ENCODE measurements around the gene FGFRL1. TPM values are rescaled to one million over a fixed set of nuclear protein-coding genes. Genes with fewer than 3 reads are reported as not detected.

Gene FGFRL1
- total and polyA plus RNA-seq, 2 of the 13 experiments (the other 11 are each of a cell fraction or from before 2014, with no cell fraction given) = 19.1 to 30.6 TPM

DNA sequence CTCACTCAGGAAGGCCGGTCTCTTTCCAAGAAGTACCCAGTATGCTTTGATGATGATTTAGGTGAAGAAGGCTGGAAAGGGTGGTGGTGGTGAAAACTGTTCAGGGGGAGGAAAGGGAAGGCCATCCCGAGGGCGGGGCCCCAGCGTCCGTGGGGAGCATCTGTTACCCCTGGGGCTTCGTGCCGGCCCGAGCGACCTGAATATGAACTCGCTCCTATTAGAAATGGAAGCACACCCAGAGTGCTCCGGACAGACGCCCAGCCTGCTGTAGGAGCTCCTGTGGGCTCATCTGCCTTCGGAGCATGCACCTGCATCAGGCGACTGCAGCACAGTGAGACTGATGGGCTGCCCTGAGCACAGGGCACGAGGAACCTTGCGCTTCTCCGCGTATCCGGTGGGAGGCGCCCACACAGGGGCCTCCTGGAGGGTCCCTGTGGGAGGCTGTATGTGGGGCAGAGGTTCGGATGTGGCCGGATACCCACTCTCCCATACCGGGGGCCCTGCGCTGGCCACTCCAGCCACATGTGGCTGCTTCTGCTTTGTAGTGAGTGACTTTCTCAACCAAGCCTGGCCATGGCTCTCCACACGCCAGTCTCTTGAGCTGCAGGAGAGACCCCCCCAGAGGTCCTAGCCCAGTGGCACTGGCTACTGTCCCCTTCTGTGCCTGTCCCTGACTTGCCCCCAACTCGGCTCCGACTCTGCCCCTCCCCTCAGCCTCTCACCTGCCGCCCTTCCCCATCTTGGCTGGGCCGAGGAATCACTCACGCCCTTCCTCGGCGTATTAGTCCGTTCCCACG, 36.7 kb downstream of the FGFRL1 start:
- Histone ChIP-seq H3K4me1 (ENCODE audit: insufficient read depth, low read length) (peaks cover 23% of the 10 kb centered on the region), H2AFZ (ENCODE audit: low read length) (no peak overlapping the region), H3K27ac (ENCODE audit: extremely low read length, insufficient read depth, low read length) (no peak overlapping the region), H3K4me3 (replicated peaks in 1 of 3; ENCODE audit: insufficient read depth in 1 of 3, low read depth in 2 of 3, low read length in 3 of 3) (no peak overlapping the region), H3K36me3 (replicated peaks in 1 of 2; ENCODE audit: control insufficient read depth in 1 of 2, insufficient read depth in 2 of 2, low read length in 2 of 2) (no peaks in the 10 kb centered on the region), H3K9ac (ENCODE audit: insufficient read depth, low read depth, low read length) (no peak overlapping the region), H4K20me1 (ENCODE audit: insufficient read depth, low read length) (peaks cover 27% of the 10 kb centered on the region; the same call in 1 of the 2 replicates), H3K4me2 (ENCODE audit: low read depth, low read length) (no peak overlapping the region), H3K9me3 (ENCODE audit: low read length) (no peaks in the 10 kb centered on the region), H3K27me3 (ENCODE audit: control insufficient read depth in 1 of 2, insufficient read depth in 2 of 2, low read length in 2 of 2) (peaks cover 32 to 85% of the 10 kb centered on the region in 2 experiments), H3K79me2 (ENCODE audit: insufficient read depth, low read length) (no peaks in the 10 kb centered on the region)
- DNase-seq (ENCODE audit: low spot score) = no peak
- CTCF ChIA-PET (ENCODE audit: low intra/inter-chr PET ratio, low total read pairs) = no interaction called here
- 32% methylated on average over 19 of the region's 34 CpGs for WGBS (ENCODE audit: low lambda C conversion rate)
- ATAC-seq = no peak
- in situ Hi-C loops (cut with HindIII; ENCODE audit: extremely low pct_ligation_motif_present, low pct_unique_long_range_greater_than_20kb) = no loop called here
- no peak for FAIRE-seq
- BruUV-seq (replicated peaks) = no TSS peak
- intact Hi-C loops (cut with micrococcal nuclease; ENCODE audit: unreplicated experiment) = no loop called here
- POLR2A ChIA-PET = no interaction called here
- TF ChIP-seq, protein P1, sequence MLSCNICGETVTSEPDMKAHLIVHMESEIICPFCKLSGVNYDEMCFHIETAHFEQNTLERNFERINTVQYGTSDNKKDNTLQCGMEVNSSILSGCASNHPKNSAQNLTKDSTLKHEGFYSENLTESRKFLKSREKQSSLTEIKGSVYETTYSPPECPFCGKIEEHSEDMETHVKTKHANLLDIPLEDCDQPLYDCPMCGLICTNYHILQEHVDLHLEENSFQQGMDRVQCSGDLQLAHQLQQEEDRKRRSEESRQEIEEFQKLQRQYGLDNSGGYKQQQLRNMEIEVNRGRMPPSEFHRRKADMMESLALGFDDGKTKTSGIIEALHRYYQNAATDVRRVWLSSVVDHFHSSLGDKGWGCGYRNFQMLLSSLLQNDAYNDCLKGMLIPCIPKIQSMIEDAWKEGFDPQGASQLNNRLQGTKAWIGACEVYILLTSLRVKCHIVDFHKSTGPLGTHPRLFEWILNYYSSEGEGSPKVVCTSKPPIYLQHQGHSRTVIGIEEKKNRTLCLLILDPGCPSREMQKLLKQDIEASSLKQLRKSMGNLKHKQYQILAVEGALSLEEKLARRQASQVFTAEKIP (CRISPR knock-in tag; IDR thresholded peaks at IDR 0.05; ENCODE audit: borderline replicate concordance) = no peak

DNA sequence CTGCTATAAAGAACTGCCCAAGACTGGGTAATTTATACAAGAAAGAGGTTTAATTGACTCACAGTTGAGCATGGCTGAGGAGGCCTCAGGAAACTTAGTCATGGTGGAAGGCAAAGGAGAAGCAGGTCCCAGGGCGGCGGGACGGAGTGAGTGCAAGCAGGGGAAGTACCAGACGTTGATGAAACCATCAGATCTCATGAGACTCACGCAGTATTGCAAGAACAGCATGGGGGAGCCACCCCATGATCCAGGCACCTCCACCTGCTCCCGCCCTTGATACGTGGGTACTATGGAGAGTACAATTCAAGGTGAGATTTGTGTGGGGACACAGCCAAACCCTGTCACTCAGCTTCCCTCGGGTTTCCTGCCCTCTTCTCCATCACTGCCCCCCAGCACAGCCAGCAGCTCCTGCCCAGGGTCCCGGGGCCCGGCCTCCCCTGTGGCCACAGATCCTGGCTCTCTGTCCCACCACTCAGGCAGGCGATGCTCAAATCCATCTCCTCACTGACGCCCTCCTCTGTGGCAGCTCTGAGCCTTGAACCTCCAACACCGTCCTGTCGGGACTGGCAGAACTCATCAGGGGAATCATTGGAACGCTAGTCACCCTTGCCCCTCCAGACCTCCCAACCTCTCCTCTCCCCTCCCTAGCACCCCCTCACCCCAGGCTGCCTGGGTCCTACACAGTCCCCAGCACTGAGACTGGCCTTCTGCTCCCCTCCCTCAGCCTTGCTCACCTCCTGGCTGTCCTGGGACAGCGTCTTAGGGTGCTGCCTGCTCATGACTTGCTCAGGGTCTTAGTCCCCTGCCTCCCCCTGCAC, 37.6 kb downstream of the FGFRL1 start:
- FAIRE-seq (no peak), DNase-seq (ENCODE audit: low spot score) (no peak), ATAC-seq (no peak)
- 42% methylated on average over 15 of the region's 16 CpGs for WGBS (ENCODE audit: low lambda C conversion rate)
- Histone ChIP-seq H2AFZ (ENCODE audit: low read length) (no peak overlapping the region), H3K9ac (ENCODE audit: insufficient read depth, low read depth, low read length) (no peak overlapping the region), H3K4me1 (ENCODE audit: insufficient read depth, low read length) (peaks cover 15% of the 10 kb centered on the region), H3K79me2 (ENCODE audit: insufficient read depth, low read length) (no peaks in the 10 kb centered on the region), H3K9me3 (ENCODE audit: low read length) (no peaks in the 10 kb centered on the region), H3K36me3 (replicated peaks in 1 of 2; ENCODE audit: control insufficient read depth in 1 of 2, insufficient read depth in 2 of 2, low read length in 2 of 2) (no peaks in the 10 kb centered on the region), H3K4me2 (ENCODE audit: low read depth, low read length) (no peak overlapping the region), H3K27ac (ENCODE audit: extremely low read length, insufficient read depth, low read length) (no peak overlapping the region), H3K27me3 (ENCODE audit: control insufficient read depth in 1 of 2, insufficient read depth in 2 of 2, low read length in 2 of 2) (peaks cover 36 to 86% of the 10 kb centered on the region in 2 experiments), H3K4me3 (replicated peaks in 1 of 3; ENCODE audit: insufficient read depth in 1 of 3, low read depth in 2 of 3, low read length in 3 of 3) (no peak overlapping the region), H4K20me1 (ENCODE audit: insufficient read depth, low read length) (peaks cover 27% of the 10 kb centered on the region; the same call in 1 of the 2 replicates)
- in situ Hi-C loops (cut with HindIII; ENCODE audit: extremely low pct_ligation_motif_present, low pct_unique_long_range_greater_than_20kb) (no loop called here), intact Hi-C loops (cut with micrococcal nuclease; ENCODE audit: unreplicated experiment) (no loop called here)
- POLR2A ChIA-PET = no interaction called here
- CTCF ChIA-PET (ENCODE audit: low intra/inter-chr PET ratio, low total read pairs) = no interaction called here
- BruUV-seq (replicated peaks) = no TSS peak
- TF ChIP-seq, protein P2, sequence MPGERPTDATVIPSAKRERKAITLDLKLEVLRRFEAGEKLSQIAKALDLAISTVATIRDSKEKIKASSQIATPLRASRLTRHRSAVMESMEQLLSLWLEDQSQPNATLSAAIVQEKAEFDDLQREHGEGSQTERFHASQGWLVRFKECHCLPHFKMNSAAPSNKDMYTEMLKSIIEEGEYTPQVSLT (CRISPR knock-in tag; IDR thresholded peaks at IDR 0.05; ENCODE audit: borderline replicate concordance, low read depth) = no peak
- no peak for TF ChIP-seq NR3C1 (CRISPR knock-in tag; IDR thresholded peaks at IDR 0.05)
- TF ChIP-seq ONECUT2 (CRISPR knock-in tag; IDR thresholded peaks at IDR 0.05) = no peak
- no peak for TF ChIP-seq ZNF629 (CRISPR knock-in tag; conservative IDR thresholded peaks at IDR 0.05)
- TF ChIP-seq, protein P3, sequence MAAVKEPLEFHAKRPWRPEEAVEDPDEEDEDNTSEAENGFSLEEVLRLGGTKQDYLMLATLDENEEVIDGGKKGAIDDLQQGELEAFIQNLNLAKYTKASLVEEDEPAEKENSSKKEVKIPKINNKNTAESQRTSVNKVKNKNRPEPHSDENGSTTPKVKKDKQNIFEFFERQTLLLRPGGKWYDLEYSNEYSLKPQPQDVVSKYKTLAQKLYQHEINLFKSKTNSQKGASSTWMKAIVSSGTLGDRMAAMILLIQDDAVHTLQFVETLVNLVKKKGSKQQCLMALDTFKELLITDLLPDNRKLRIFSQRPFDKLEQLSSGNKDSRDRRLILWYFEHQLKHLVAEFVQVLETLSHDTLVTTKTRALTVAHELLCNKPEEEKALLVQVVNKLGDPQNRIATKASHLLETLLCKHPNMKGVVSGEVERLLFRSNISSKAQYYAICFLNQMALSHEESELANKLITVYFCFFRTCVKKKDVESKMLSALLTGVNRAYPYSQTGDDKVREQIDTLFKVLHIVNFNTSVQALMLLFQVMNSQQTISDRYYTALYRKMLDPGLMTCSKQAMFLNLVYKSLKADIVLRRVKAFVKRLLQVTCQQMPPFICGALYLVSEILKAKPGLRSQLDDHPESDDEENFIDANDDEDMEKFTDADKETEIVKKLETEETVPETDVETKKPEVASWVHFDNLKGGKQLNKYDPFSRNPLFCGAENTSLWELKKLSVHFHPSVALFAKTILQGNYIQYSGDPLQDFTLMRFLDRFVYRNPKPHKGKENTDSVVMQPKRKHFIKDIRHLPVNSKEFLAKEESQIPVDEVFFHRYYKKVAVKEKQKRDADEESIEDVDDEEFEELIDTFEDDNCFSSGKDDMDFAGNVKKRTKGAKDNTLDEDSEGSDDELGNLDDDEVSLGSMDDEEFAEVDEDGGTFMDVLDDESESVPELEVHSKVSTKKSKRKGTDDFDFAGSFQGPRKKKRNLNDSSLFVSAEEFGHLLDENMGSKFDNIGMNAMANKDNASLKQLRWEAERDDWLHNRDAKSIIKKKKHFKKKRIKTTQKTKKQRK (IDR thresholded peaks at IDR 0.05; ENCODE audit: low read length) = no peak
- TF ChIP-seq ZNF232 (CRISPR knock-in tag; IDR thresholded peaks at IDR 0.05; ENCODE audit: borderline replicate concordance) = no peak
- TF ChIP-seq, protein P4, sequence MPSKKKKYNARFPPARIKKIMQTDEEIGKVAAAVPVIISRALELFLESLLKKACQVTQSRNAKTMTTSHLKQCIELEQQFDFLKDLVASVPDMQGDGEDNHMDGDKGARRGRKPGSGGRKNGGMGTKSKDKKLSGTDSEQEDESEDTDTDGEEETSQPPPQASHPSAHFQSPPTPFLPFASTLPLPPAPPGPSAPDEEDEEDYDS (CRISPR knock-in tag; IDR thresholded peaks at IDR 0.05) = no peak
- no peak for TF ChIP-seq RNF2 (conservative IDR thresholded peaks at IDR 0.05; ENCODE audit: low read depth)

All from HepG2 (cell line).